Activated CD4-positive, CD25-positive, alpha-beta regulatory T cell (primary cell): ENCODE measurements around the gene CNMD.
"Not testable (repeated sequence)": the region's sequence is repeated elsewhere in the genome, so short reads cannot be mapped to it uniquely, and the experiment has no call there.

Experiments used
- DNase-seq, 4 experiments: peaks; one replicate each; lab custom pipeline; 2025; lab: John Stamatoyannopoulos, UW

The CNMD gene

DNA sequence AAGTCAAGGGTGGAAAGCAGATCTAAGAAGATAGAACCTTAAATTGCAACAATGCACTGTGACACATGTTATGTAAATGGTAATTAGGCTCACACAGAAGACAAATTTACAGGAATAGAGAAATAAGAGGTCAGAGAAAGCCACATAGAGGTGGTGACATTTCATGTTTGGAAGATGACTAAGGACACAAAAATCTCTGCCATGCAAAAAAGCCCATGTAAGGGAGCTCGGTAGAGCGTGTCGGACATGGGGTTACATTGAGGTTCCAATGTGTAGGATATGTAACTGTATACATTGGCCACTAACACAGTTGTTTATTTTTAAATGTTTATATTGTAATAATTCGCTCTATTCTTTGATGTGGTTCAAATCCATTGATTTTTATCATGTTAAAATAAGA is 53.2 kb downstream of the CNMD start:
- no peak for DNase-seq

DNA sequence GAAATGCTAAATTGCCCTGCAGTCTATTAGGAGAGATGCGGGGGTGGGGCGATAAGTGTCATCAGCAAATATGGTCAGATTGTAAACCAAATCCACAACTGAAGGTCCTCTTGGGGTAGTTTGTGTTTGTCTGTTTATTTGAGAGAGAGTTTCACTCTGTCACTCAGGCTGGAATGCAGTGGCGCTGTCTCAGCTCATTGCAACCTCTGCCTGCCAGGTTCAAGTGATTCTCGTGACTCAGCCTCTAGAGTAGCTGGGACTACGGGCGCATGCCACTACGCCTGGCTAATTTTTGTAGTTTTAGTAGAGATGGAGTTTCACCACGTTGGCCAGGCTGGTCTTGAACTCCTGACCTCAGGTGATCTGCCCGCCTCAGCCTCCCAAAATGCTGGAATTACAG is 53.8 kb downstream of the CNMD start:
- not testable (repeated sequence) for DNase-seq

DNA sequence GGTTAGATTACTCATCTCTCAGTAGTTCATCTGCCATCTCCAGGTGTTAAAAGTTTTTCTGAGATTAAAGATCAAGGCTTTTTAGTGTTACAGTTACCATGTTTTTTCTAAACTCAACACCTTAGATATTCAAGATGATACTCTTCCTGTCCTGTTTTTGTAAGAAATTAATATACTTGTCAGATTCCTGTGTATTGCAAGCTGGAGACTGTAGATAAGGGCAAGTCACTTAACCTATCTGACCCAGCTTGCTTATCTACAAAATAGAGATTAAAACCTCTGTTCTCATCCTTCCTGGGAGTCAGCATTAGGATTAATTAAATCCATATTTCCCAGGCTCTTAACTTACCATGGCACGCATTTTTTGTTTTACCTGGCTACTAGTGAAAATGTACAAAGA is 61.8 kb downstream of the CNMD start:
- DNase-seq: no peak

DNA sequence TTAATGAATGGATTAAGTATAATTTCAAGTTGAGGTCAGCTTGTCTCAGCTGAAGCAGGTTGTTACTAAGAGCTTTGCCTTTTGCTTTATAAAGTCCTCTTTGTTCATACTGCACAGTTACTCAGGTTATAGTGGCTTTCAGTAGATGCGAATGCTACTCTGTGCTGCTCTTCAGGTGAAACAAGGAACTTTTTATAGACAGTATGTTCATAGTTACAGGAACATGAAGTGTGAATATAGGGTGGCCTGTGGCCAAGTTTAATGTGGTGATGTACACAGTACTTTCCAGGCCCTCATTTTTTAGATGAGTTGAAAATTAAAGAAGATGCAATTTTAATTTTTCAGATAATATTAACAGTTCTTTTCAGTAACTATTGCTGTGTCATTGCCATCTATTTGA is 66.2 kb downstream of the CNMD start:
- DNase-seq: no peak

DNA sequence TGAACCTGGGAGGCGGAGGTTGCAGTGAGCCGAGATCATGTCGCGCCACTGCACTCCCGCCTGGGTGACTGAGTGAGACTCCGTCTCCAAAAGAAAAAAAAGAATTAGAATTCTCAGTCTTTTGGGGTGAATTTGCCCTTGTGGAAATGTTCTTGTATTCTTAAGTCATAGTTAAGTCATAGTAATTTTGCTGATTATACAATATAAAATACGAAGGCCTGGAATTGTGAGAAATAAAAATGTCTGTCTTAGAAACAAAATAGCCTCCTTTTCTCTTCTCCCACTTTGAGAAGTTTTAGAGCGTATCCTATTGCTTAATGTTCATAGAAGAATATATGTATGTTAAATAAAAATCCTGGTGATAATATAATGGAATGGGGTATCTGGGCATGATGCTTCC is 68.9 kb downstream of the CNMD start:
- no peak for DNase-seq

DNA sequence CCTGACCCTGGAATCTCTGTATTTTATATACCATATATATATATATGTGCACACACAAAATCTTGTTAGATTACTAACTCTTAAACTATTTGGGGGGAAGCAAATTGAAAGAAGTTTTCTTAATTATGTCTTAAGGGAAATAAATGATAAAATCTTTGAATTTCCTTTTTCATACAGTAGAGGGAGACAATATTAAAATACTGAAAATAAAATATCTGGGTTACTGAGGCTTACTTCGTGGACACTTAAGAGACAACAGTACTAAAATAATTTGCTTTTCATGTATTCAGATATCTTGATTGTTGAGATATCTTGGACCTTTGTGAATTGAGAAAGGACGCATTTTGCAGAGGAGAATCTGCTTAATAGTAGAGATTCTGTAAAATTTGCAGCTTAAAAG is 69.9 kb downstream of the CNMD start:
- no peak for DNase-seq

DNA sequence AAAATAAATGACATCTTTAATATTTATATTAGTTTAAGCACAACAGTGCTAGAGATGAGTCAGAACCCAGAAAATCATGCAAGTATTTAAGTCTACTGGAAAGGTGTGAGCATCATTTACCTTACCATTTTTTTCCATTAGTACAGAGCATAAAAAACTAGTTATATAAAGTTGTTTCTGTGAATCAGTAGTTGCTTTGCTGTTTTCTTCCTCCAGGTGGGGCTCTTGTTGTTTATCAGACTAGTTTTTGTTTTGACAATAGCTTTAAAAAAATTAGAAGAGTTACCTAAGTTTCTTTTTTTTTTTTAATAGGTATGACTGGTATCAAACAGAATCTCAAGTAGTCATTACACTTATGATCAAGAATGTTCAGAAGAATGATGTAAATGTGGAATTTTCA is 74.3 kb downstream of the CNMD start:
- no peak for DNase-seq

DNA sequence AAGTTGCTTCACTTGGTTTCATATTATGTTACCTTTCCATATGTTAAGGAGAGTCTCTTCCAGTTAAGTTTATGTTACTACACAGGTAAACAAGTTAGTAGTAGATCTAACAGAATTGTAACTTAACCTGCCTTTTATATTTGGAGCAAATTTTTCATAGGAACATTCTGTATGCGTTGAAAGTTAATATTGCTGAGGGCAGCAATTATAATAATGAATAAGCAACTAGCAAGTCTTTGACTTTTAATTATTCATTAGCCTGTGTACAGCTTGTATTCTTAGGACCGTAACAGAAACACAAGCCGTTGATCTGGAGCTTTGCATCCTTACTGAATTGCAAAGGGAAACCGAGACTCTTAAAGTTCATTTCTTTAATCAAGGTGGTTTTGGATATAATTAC is 75.3 kb downstream of the CNMD start:
- no peak for DNase-seq

DNA sequence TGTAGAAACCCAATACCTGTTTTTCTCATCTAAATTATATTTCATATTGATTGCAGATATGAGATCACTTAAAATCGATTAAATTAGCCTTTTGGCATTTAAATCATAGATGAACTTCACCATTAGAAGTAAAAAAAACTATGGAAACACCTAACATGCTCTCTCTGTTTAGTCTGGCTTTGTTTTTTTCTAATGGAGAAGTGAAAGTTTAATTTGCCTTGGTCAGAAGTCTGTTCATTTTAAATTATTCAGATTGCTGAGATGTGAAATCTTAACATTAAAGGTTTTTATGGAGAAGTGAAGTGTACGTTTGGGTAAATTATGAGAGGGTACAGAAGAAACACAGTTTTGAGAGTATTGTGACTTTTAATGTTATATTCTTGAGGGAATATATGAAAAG is 80.3 kb downstream of the CNMD start:
- DNase-seq: no peak
